ENCODE measurements around the gene CDYL2.

CDYL2 gene

GRCh38 chr16:80809366-80809765, 5.0 kb upstream of the CDYL2 start:
- DNase-seq (ENCODE audit: low read depth), result no peak
- H3K4me3 ChIP-seq (ENCODE audit: low read length), result no peak overlapping the region
- no peak for TF ChIP-seq CTCF (conservative IDR thresholded peaks at IDR 0.05; ENCODE audit: low read length)

- no peak for TF ChIP-seq CTCF (conservative IDR thresholded peaks at IDR 0.05; ENCODE audit: low read length)
- DNase-seq (ENCODE audit: low read depth), result peak; percentile 32
- H3K4me3 ChIP-seq (ENCODE audit: low read length), result no peak overlapping the region
These were observed 3.5 kb upstream of the CDYL2 start for GRCh38 chr16:80807906-80808305.

GRCh38 chr16:80806927-80807340, 2.5 kb upstream of the CDYL2 start:
- TF ChIP-seq CTCF (conservative IDR thresholded peaks at IDR 0.05; ENCODE audit: low read length), result no peak
- no peak overlapping the region for H3K4me3 ChIP-seq (ENCODE audit: low read length)
- peak; percentile 55 for DNase-seq (ENCODE audit: low read depth)

GRCh38 chr16:80806289-80806688, 1.9 kb upstream of the CDYL2 start:
- no peak for DNase-seq (ENCODE audit: low read depth)
- H3K4me3 ChIP-seq (ENCODE audit: low read length), result no peak overlapping the region
- TF ChIP-seq CTCF (conservative IDR thresholded peaks at IDR 0.05; ENCODE audit: low read length), result no peak

- TF ChIP-seq CTCF (conservative IDR thresholded peaks at IDR 0.05; ENCODE audit: low read length), result no peak
- DNase-seq (ENCODE audit: low read depth), result peak; percentile 75
- H3K4me3 ChIP-seq (ENCODE audit: low read length), result peak overlapping the region; percentile 72
These were observed 307 bp downstream of the CDYL2 start for GRCh38 chr16:80804056-80804525.

GRCh38 chr16:80803339-80804055, 901 bp downstream of the CDYL2 start:
- peak; percentile 54 for TF ChIP-seq CTCF (conservative IDR thresholded peaks at IDR 0.05; ENCODE audit: low read length)
- DNase-seq (ENCODE audit: low read depth), result peak; percentile 13
- peak overlapping the region; percentile 67 for H3K4me3 ChIP-seq (ENCODE audit: low read length)

- peak overlapping the region; percentile 67 for H3K4me3 ChIP-seq (ENCODE audit: low read length)
- no peak for TF ChIP-seq CTCF (conservative IDR thresholded peaks at IDR 0.05; ENCODE audit: low read length)
- DNase-seq (ENCODE audit: low read depth), result no peak
These were observed 1.5 kb downstream of the CDYL2 start for GRCh38 chr16:80802902-80803301.
